ENCODE results near the gene B2M. TPM values are rescaled to one million over a fixed set of nuclear protein-coding genes. Genes with fewer than 3 reads are reported as not detected.
"Not testable (repeated sequence)": the region's sequence is repeated elsewhere in the genome, so short reads cannot be mapped to it uniquely, and the experiment has no call there.

Gene B2M
- total and polyA plus RNA-seq, 2 donors = 6,445 to 8,137 TPM

GRCh38 chr15:44667039-44667360 lies 44.3 kb upstream of the B2M start:
- H3K27me3 ChIP-seq (ENCODE audit: control insufficient read depth in 2 of 2, insufficient read depth in 1 of 2, low read length in 1 of 2) = no peaks in the 10 kb centered on the region
- peak overlapping the region; percentile 68 to 85 for H3K27ac ChIP-seq (ENCODE audit: low read depth in 1 of 2, low read length in 1 of 2)
- H3K4me3 ChIP-seq (ENCODE audit: low read length in 2 of 2) = no peak overlapping the region
- peaks cover 48 to 59% of the 10 kb centered on the region in 2 donors for H3K4me1 ChIP-seq (ENCODE audit: control insufficient read depth in 2 of 2, insufficient read depth in 2 of 2, low read length in 2 of 2)
- WGBS = 61% methylated on average over 3 of the region's 3 CpGs
- no peaks in the 10 kb centered on the region for H3K36me3 ChIP-seq (ENCODE audit: control insufficient read depth in 2 of 2, insufficient read depth in 2 of 2, low read length in 1 of 2)
- no peaks in the 10 kb centered on the region for H3K9me3 ChIP-seq (ENCODE audit: control insufficient read depth in 2 of 2, insufficient read depth in 1 of 2, low read length in 1 of 2)
- DNase-seq (ENCODE audit: low read depth in 6 of 9, low spot score in 9 of 9) = no peak

DNA sequence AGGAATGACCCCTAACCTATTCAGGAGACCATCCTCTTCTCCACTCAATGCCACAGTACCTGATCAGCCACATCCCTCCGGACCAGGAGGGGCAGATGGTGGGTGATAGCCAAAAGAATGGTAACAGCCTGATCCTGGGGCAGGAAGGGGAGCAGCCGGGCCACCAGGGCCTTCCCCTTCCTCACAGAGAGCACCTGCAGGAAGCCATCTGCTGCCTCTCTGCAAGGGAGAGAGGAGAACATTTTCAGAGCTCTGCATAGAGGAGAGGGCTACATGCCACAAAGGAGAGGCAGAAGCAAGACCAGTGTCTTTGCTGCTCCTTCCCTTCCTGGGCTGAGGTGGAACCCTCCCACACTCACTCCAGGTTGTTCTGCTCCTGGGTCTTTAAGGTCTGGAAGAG lies 42.4 kb upstream of the B2M start:
- WGBS = 2% methylated on average over 2 of the region's 2 CpGs

GRCh38 chr15:44670087-44670950 lies 41.0 kb upstream of the B2M start:
- Histone ChIP-seq H3K27me3 (ENCODE audit: control insufficient read depth in 2 of 2, insufficient read depth in 1 of 2, low read length in 1 of 2) (no peaks in the 10 kb centered on the region), H3K36me3 (ENCODE audit: control insufficient read depth in 2 of 2, insufficient read depth in 2 of 2, low read length in 1 of 2) (no peaks in the 10 kb centered on the region), H3K4me3 (ENCODE audit: low read length in 2 of 2) (no peak overlapping the region), H3K27ac (ENCODE audit: low read depth in 1 of 2, low read length in 1 of 2) (peak overlapping the region; percentile 2 to 95), H3K4me1 (ENCODE audit: control insufficient read depth in 2 of 2, insufficient read depth in 2 of 2, low read length in 2 of 2) (peaks cover 52 to 66% of the 10 kb centered on the region in 2 donors), H3K9me3 (ENCODE audit: control insufficient read depth in 2 of 2, insufficient read depth in 1 of 2, low read length in 1 of 2) (no peaks in the 10 kb centered on the region)
- DNase-seq (ENCODE audit: low read depth in 6 of 9, low spot score in 9 of 9) = no peak
- WGBS = 89% methylated on average over 6 of the region's 6 CpGs

More for the DNA sequence above, 42.4 kb upstream of the B2M start:
- Histone ChIP-seq H3K27me3 (ENCODE audit: control insufficient read depth in 2 of 2, insufficient read depth in 1 of 2, low read length in 1 of 2) (no peaks in the 10 kb centered on the region), H3K4me3 (ENCODE audit: low read length in 2 of 2) (peak overlapping the region in 1 of 2 donors; percentile 1), H3K36me3 (ENCODE audit: control insufficient read depth in 2 of 2, insufficient read depth in 2 of 2, low read length in 1 of 2) (no peaks in the 10 kb centered on the region), H3K9me3 (ENCODE audit: control insufficient read depth in 2 of 2, insufficient read depth in 1 of 2, low read length in 1 of 2) (no peaks in the 10 kb centered on the region), H3K4me1 (ENCODE audit: control insufficient read depth in 2 of 2, insufficient read depth in 2 of 2, low read length in 2 of 2) (peaks cover 53 to 58% of the 10 kb centered on the region in 2 donors), H3K27ac (ENCODE audit: low read depth in 1 of 2, low read length in 1 of 2) (peak overlapping the region; percentile 81 to 95)
- peak in 5 of 9 donors; percentile 44 to 88 (median 67) for DNase-seq (ENCODE audit: low read depth in 6 of 9, low spot score in 9 of 9)

DNA sequence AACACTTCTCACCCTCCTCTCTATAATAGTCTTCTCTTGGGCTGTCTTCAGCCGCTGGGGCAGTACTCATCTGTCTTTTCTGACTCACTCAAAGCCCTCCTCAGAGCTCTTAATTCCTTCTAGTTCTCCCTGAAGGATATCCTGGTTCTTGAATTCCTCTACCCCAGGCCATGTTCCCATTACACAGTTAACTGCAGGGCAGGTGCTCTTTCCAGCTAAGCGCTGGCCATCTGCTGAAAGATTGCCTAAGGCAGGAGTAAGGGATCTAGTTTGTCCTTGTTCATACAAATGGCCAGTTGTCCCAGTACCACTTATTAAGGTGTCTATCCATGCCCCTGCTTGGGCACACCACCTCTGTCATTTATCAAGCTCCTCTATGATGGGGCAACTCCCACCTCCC lies 37.7 kb upstream of the B2M start:
- no peak overlapping the region for H3K27ac ChIP-seq (ENCODE audit: low read depth in 1 of 2, low read length in 1 of 2)
- no peaks in the 10 kb centered on the region for H3K36me3 ChIP-seq (ENCODE audit: control insufficient read depth in 2 of 2, insufficient read depth in 2 of 2, low read length in 1 of 2)
- H3K27me3 ChIP-seq (ENCODE audit: control insufficient read depth in 2 of 2, insufficient read depth in 1 of 2, low read length in 1 of 2) = no peaks in the 10 kb centered on the region
- no peak for DNase-seq (ENCODE audit: low read depth in 6 of 9, low spot score in 9 of 9)
- 98% methylated on average over 2 of the region's 2 CpGs for WGBS
- H3K4me3 ChIP-seq (ENCODE audit: low read length in 2 of 2) = no peak overlapping the region
- no peaks in the 10 kb centered on the region for H3K9me3 ChIP-seq (ENCODE audit: control insufficient read depth in 2 of 2, insufficient read depth in 1 of 2, low read length in 1 of 2)
- H3K4me1 ChIP-seq (ENCODE audit: control insufficient read depth in 2 of 2, insufficient read depth in 2 of 2, low read length in 2 of 2) = peaks cover 55 to 84% of the 10 kb centered on the region in 2 donors

DNA sequence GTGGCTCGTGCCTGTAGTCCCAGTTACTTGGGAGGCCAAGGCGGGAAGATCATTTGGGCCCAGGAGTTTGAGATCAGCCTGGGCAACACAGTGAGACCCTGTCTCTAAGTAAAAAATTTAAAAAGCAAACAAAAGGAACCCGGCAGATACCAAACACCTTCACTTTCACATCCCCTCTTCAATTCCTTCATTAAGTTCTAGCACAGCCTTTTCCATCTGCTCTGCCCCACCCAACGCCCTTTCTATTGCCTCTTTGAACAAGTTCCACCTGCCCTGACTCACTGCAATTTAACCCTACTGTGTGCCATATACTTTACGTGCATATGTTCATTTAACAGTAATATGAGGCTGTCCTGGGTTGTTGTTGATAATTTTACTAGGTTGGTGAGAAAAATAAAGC lies 35.4 kb upstream of the B2M start:
- peak overlapping the region in 1 of 2 donors; percentile 46 for H3K27ac ChIP-seq (ENCODE audit: low read depth in 1 of 2, low read length in 1 of 2)
- H3K4me3 ChIP-seq (ENCODE audit: low read length in 2 of 2) = no peak overlapping the region
- no peaks in the 10 kb centered on the region for H3K27me3 ChIP-seq (ENCODE audit: control insufficient read depth in 2 of 2, insufficient read depth in 1 of 2, low read length in 1 of 2)
- peaks cover 34 to 76% of the 10 kb centered on the region in 2 donors for H3K4me1 ChIP-seq (ENCODE audit: control insufficient read depth in 2 of 2, insufficient read depth in 2 of 2, low read length in 2 of 2)
- H3K9me3 ChIP-seq (ENCODE audit: control insufficient read depth in 2 of 2, insufficient read depth in 1 of 2, low read length in 1 of 2) = no peaks in the 10 kb centered on the region
- no peak for DNase-seq (ENCODE audit: low read depth in 6 of 9, low spot score in 9 of 9)
- 92% methylated on average over 5 of the region's 5 CpGs for WGBS
- no peaks in the 10 kb centered on the region for H3K36me3 ChIP-seq (ENCODE audit: control insufficient read depth in 2 of 2, insufficient read depth in 2 of 2, low read length in 1 of 2)

DNA sequence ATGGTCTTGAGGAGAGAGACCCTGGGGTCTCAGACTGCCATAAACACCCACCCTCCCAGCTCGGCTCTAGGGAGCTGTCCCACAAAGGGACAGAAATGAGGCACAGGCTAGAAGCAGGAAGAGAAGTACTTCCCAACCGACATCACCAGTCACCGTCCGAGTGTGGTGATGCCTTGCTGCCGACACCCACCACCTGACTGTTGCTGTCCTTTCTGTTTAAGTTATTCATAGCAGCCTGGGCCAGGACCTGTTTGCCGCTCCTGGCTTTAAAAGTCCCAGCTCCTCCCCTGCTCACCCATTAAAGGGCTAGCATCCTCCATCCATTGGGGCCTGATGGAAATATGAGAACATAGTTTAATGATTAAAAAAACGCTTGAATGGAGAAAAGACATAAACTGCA lies 34.6 kb upstream of the B2M start:
- Histone ChIP-seq H3K4me1 (ENCODE audit: control insufficient read depth in 2 of 2, insufficient read depth in 2 of 2, low read length in 2 of 2) (peaks cover 33 to 71% of the 10 kb centered on the region in 2 donors), H3K9me3 (ENCODE audit: control insufficient read depth in 2 of 2, insufficient read depth in 1 of 2, low read length in 1 of 2) (no peaks in the 10 kb centered on the region), H3K27me3 (ENCODE audit: control insufficient read depth in 2 of 2, insufficient read depth in 1 of 2, low read length in 1 of 2) (no peaks in the 10 kb centered on the region), H3K36me3 (ENCODE audit: control insufficient read depth in 2 of 2, insufficient read depth in 2 of 2, low read length in 1 of 2) (no peaks in the 10 kb centered on the region), H3K4me3 (ENCODE audit: low read length in 2 of 2) (no peak overlapping the region), H3K27ac (ENCODE audit: low read depth in 1 of 2, low read length in 1 of 2) (peak overlapping the region; percentile 88 to 94)
- no peak for DNase-seq (ENCODE audit: low read depth in 6 of 9, low spot score in 9 of 9)
- WGBS = 28% methylated on average over 7 of the region's 7 CpGs

DNA sequence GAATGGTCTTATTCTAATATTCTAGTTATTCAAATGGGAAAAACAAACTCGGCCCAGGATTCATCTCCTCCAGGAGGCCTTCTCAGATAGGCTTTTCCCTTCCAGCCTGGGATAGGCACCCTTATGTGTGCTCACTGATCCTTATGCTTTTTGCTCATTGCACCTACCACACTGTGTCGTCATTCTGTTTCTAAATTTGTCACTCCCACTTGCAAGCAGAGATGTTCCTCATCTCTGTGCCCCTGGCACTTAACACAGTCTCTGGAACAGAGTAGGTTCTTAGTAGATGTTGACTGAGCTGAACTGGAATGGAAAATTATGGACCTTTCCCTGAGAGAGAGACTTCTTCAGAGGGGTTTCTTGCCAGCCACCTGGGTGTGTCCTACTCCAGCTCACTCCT lies 29.1 kb upstream of the B2M start:
- no peaks in the 10 kb centered on the region for H3K27me3 ChIP-seq (ENCODE audit: control insufficient read depth in 2 of 2, insufficient read depth in 1 of 2, low read length in 1 of 2)
- H3K4me1 ChIP-seq (ENCODE audit: control insufficient read depth in 2 of 2, insufficient read depth in 2 of 2, low read length in 2 of 2) = peaks cover 19 to 52% of the 10 kb centered on the region in 2 donors
- peak overlapping the region; percentile 68 to 92 for H3K27ac ChIP-seq (ENCODE audit: low read depth in 1 of 2, low read length in 1 of 2)
- WGBS = 83% methylated on average over 2 of the region's 2 CpGs
- H3K9me3 ChIP-seq (ENCODE audit: control insufficient read depth in 2 of 2, insufficient read depth in 1 of 2, low read length in 1 of 2) = no peaks in the 10 kb centered on the region
- H3K4me3 ChIP-seq (ENCODE audit: low read length in 2 of 2) = no peak overlapping the region
- no peak for DNase-seq (ENCODE audit: low read depth in 6 of 9, low spot score in 9 of 9)
- H3K36me3 ChIP-seq (ENCODE audit: control insufficient read depth in 2 of 2, insufficient read depth in 2 of 2, low read length in 1 of 2) = no peaks in the 10 kb centered on the region

- H3K9me3 ChIP-seq (ENCODE audit: control insufficient read depth in 2 of 2, insufficient read depth in 1 of 2, low read length in 1 of 2); H3K36me3 ChIP-seq (ENCODE audit: control insufficient read depth in 2 of 2, insufficient read depth in 2 of 2, low read length in 1 of 2); H3K27me3 ChIP-seq (ENCODE audit: control insufficient read depth in 2 of 2, insufficient read depth in 1 of 2, low read length in 1 of 2); H3K4me3 ChIP-seq (ENCODE audit: low read length in 2 of 2): not testable (repeated sequence)
- peaks cover 16 to 44% of the 10 kb centered on the region in 2 donors for H3K4me1 ChIP-seq (ENCODE audit: control insufficient read depth in 2 of 2, insufficient read depth in 2 of 2, low read length in 2 of 2)
- peak overlapping the region; percentile 68 to 92 for H3K27ac ChIP-seq (ENCODE audit: low read depth in 1 of 2, low read length in 1 of 2)
- 33% methylated on average over 8 of the region's 8 CpGs for WGBS
- peak in 7 of 9 donors; percentile 51 to 90 (median 76) for DNase-seq (ENCODE audit: low read depth in 6 of 9, low spot score in 9 of 9)
Measured at GRCh38 chr15:44682809-44683682, 28.3 kb upstream of the B2M start.

DNA sequence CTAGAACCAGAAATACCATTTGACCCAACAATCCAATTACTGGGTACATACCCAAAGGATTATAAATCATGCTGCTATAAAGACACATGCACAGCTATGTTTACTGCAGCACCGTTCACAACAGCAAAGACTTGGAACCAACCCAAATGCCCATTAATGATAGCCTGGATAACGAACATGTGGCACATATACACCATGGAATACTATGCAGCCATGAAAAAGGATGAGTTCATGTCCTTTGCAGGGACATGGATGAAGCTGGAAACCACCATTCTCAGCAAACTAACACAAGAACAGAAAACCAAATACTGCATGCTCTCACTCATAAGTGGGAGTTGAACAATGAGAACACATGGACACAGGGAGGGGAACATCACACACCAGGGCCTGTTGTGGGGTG lies 22.0 kb upstream of the B2M start:
- DNase-seq (ENCODE audit: low read depth in 6 of 9, low spot score in 9 of 9); H3K4me3 ChIP-seq (ENCODE audit: low read length in 2 of 2); H3K36me3 ChIP-seq (ENCODE audit: control insufficient read depth in 2 of 2, insufficient read depth in 2 of 2, low read length in 1 of 2); H3K9me3 ChIP-seq (ENCODE audit: control insufficient read depth in 2 of 2, insufficient read depth in 1 of 2, low read length in 1 of 2); H3K27me3 ChIP-seq (ENCODE audit: control insufficient read depth in 2 of 2, insufficient read depth in 1 of 2, low read length in 1 of 2); H3K4me1 ChIP-seq (ENCODE audit: control insufficient read depth in 2 of 2, insufficient read depth in 2 of 2, low read length in 2 of 2); H3K27ac ChIP-seq (ENCODE audit: low read depth in 1 of 2, low read length in 1 of 2): not testable (repeated sequence)
- WGBS = 98% methylated on average over 2 of the region's 2 CpGs

Data from thymus (tissue), 11 donors.